Measurements from ENCODE around the gene SIGMAR1.

- TF ChIP-seq POLR2AphosphoS5 (IDR thresholded peaks at IDR 0.05) = no peak
- no peak for TF ChIP-seq CTCF (IDR thresholded peaks at IDR 0.05 in 8 of 11, conservative IDR thresholded peaks at IDR 0.05 in 3 of 11)
Measured at GRCh38 chr9:34607331-34607730, 30.3 kb downstream of the SIGMAR1 start.

Measured in spleen (tissue), 7 donors.